ENCODE data around the gene CCDC73. TPM values are rescaled to one million over a fixed set of nuclear protein-coding genes. Genes with fewer than 3 reads are reported as not detected.

The CCDC73 gene
- total and polyA plus RNA-seq, 7 donors: not detected

- Histone ChIP-seq H3K27ac (no peak overlapping the region), H3K4me3 (no peak overlapping the region), H3K27me3 (peaks cover 0 to 4% (median 0%) of the 10 kb centered on the region in 3 donors), H3K4me1 (no peaks in the 10 kb centered on the region), H3K36me3 (no peaks in the 10 kb centered on the region), H3K9me3 (no peaks in the 10 kb centered on the region)
- intact Hi-C loops (cut with DNase I): no loop called here
- no peak for TF ChIP-seq POLR2AphosphoS5 (IDR thresholded peaks at IDR 0.05)
- TF ChIP-seq, protein P1, sequence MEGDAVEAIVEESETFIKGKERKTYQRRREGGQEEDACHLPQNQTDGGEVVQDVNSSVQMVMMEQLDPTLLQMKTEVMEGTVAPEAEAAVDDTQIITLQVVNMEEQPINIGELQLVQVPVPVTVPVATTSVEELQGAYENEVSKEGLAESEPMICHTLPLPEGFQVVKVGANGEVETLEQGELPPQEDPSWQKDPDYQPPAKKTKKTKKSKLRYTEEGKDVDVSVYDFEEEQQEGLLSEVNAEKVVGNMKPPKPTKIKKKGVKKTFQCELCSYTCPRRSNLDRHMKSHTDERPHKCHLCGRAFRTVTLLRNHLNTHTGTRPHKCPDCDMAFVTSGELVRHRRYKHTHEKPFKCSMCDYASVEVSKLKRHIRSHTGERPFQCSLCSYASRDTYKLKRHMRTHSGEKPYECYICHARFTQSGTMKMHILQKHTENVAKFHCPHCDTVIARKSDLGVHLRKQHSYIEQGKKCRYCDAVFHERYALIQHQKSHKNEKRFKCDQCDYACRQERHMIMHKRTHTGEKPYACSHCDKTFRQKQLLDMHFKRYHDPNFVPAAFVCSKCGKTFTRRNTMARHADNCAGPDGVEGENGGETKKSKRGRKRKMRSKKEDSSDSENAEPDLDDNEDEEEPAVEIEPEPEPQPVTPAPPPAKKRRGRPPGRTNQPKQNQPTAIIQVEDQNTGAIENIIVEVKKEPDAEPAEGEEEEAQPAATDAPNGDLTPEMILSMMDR (IDR thresholded peaks at IDR 0.05): no peak
- no peak for TF ChIP-seq EP300 (IDR thresholded peaks at IDR 0.05)
- TF ChIP-seq POLR2A (IDR thresholded peaks at IDR 0.05): no peak
- 71 to 73% methylated on average over 2 of the region's 2 CpGs for WGBS, 2 donors
- DNase-seq: no peak
Measured at GRCh38 chr11:32575070-32575469, 219.4 kb downstream of the CCDC73 start.

DNA sequence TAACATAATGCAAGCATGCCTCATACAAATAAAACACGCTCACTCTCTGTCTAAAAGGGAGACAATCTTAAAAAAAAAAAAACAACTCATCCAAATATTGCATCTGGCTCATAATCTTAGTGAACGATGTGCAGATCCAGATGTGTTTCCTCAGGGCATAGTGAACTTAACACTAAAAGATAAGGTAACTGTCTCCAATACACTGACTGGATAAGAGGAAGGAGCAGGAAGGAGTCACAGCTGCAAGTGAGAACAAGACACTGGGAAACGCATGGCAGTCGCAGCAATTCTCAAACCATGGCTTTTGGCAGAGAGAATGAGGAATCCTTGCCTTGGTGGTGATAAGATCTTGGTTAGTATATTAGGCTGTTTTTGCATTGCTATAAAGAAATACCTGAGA lies 220.0 kb downstream of the CCDC73 start:
- 86 to 92% methylated on average over 4 of the region's 4 CpGs for WGBS, 2 donors
- H3K27me3 ChIP-seq: peaks cover 0 to 4% (median 0%) of the 10 kb centered on the region in 3 donors
- intact Hi-C loops (cut with DNase I): no loop called here
- H3K4me3 ChIP-seq: no peak overlapping the region
- H3K36me3 ChIP-seq: no peaks in the 10 kb centered on the region
- TF ChIP-seq, protein P1 (IDR thresholded peaks at IDR 0.05): no peak
- no peak for TF ChIP-seq EP300 (IDR thresholded peaks at IDR 0.05)
- no peak for TF ChIP-seq POLR2A (IDR thresholded peaks at IDR 0.05)
- TF ChIP-seq POLR2AphosphoS5 (IDR thresholded peaks at IDR 0.05): no peak
- no peaks in the 10 kb centered on the region for H3K9me3 ChIP-seq
- no peak for DNase-seq
- H3K4me1 ChIP-seq: no peaks in the 10 kb centered on the region
- no peak overlapping the region for H3K27ac ChIP-seq

DNA sequence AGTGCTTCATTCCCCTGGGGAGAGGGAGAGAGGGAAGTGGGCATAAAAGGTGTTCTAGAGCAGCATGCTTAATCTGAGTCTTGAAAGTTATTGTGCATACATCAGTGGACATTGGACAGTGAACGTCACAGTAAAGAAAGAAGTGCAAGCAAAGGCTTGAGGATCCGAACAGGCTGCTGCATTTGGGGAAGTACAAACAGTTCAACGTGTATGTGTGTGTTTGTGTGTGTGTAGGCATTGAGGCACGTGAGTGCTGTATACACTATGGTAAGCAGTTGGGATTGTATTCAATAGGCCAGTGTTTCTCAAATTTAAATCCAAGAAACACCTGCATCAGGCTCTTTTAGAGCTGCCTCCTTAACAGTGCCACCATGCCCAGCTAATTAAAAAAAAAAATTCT lies 221.2 kb downstream of the CCDC73 start:
- TF ChIP-seq EP300 (IDR thresholded peaks at IDR 0.05) (no peak), POLR2AphosphoS5 (IDR thresholded peaks at IDR 0.05) (no peak), POLR2A (IDR thresholded peaks at IDR 0.05) (no peak)
- TF ChIP-seq, protein P1 (IDR thresholded peaks at IDR 0.05): no peak
- Histone ChIP-seq H3K36me3 (no peaks in the 10 kb centered on the region), H3K27ac (no peak overlapping the region), H3K9me3 (no peaks in the 10 kb centered on the region), H3K4me3 (no peak overlapping the region), H3K27me3 (peaks cover 0 to 4% (median 0%) of the 10 kb centered on the region in 3 donors), H3K4me1 (no peaks in the 10 kb centered on the region)
- intact Hi-C loops (cut with DNase I): no loop called here
- no peak for DNase-seq
- 53 to 63% methylated on average over 4 of the region's 4 CpGs for WGBS, 2 donors

DNA sequence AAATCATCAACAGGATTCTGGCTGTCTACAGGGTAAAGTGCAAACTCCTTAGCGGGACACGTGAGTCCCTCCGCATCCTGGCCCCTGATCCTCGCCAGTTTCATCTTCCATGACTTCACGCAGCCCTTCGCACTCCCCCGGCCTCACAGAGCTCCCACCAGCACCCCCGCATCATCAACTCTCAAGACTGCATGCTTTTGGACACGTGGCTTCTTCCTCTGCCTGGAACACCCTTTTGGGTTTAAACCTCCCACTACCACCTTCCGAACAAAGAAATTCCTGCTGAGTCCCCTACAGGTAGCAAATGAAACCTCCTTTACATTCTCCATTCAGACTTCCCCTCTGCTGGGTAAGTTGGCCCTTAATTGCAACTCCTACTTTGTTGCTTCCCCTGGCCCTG lies 223.4 kb downstream of the CCDC73 start:
- intact Hi-C loops (cut with DNase I): no loop called here
- H3K4me1 ChIP-seq: no peaks in the 10 kb centered on the region
- WGBS, 2 donors: 50 to 62% methylated on average over 10 of the region's 10 CpGs
- no peaks in the 10 kb centered on the region for H3K9me3 ChIP-seq
- H3K4me3 ChIP-seq: no peak overlapping the region
- no peaks in the 10 kb centered on the region for H3K36me3 ChIP-seq
- DNase-seq: no peak
- no peak overlapping the region for H3K27ac ChIP-seq
- H3K27me3 ChIP-seq: peaks cover 0 to 4% (median 0%) of the 10 kb centered on the region in 3 donors
- no peak for TF ChIP-seq EP300 (IDR thresholded peaks at IDR 0.05)
- no peak for TF ChIP-seq POLR2A (IDR thresholded peaks at IDR 0.05)
- TF ChIP-seq, protein P1 (IDR thresholded peaks at IDR 0.05): no peak
- TF ChIP-seq POLR2AphosphoS5 (IDR thresholded peaks at IDR 0.05): no peak

GRCh38 chr11:32569313-32569881 lies 225.1 kb downstream of the CCDC73 start:
- DNase-seq: no peak
- H3K4me1 ChIP-seq: no peaks in the 10 kb centered on the region
- 53 to 75% methylated on average over 4 of the region's 4 CpGs for WGBS, 2 donors
- intact Hi-C loops (cut with DNase I): no loop called here
- no peak overlapping the region for H3K4me3 ChIP-seq
- no peak overlapping the region for H3K27ac ChIP-seq
- H3K27me3 ChIP-seq: peaks cover 0 to 4% (median 0%) of the 10 kb centered on the region in 3 donors
- TF ChIP-seq EP300 (IDR thresholded peaks at IDR 0.05) (no peak), POLR2A (IDR thresholded peaks at IDR 0.05) (no peak), POLR2AphosphoS5 (IDR thresholded peaks at IDR 0.05) (no peak)
- TF ChIP-seq, protein P1 (IDR thresholded peaks at IDR 0.05): no peak
- H3K36me3 ChIP-seq: no peaks in the 10 kb centered on the region
- no peaks in the 10 kb centered on the region for H3K9me3 ChIP-seq
